HG02610 (cell line): ENCODE measurements around the gene PDCD11.

ENCODE experiments used
- ATAC-seq: cut with Tn5 transposase; IDR thresholded peaks from one replicate; pipeline ENCODE4 v1.9.1; 2021; ENCODE audit warnings: mild to moderate bottlenecking, moderate library complexity; ENCODE audit not compliant: unreplicated experiment

Gene PDCD11

DNA sequence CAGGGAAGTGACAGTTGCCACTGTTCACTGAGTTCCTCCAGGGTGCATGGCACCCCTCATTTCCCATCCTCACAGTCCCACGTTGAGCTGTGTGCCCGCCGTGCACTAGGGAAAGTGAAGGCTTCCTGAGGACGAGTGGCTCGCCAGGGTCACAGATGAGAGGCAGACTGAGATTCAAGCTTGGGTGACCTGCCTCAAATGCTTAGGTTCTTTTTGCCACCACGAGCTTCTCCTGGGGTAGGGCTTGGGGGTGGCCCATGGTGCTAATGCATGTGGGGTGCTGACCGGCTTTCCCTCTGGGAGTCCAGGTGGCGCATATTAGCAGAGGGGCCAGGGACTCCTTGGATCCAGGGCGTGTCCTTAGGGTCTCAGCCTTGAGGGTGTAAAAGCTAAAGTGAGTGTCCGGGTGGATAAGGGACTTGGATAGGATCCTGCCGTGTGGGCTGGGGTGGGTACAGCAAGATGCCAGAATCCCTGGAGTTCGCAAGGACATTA, 53.8 kb downstream of the PDCD11 start:
- ATAC-seq, result no peak

DNA sequence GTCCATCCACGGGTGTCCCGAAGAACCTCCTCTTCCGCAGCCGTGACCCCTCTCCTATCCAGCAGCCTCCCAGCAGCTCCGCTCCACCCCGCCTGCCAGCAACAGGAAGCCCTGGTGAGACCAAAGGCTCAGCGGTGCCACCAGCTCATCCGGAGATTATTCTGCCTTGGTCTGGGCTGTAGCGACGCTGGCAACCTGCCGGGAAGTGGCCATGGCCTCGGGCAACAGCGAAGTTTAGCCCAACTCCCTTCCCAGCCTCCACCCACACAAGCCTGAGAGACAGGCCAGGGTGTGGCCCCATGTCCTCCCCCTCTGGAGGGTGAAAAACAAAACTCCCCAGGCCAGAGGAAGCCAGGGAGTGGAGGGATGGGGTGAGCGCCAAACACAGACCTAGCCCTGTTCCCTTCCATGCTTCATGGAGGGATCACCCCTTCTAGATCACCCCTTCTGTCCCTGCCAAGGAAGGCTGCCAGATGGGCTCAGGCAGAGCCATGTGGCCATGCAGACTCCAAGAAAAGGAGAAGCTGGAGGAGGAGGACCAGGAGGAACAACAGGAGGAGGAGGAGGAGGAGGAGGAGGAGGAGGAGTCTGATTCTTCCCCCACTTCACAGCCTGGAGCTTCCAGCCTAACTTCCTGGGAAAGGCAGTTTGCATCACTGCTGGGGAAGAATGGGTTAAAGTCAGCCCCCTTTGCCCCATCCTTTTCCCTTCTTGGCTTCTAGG, 54.8 kb downstream of the PDCD11 start:
- no peak for ATAC-seq

DNA sequence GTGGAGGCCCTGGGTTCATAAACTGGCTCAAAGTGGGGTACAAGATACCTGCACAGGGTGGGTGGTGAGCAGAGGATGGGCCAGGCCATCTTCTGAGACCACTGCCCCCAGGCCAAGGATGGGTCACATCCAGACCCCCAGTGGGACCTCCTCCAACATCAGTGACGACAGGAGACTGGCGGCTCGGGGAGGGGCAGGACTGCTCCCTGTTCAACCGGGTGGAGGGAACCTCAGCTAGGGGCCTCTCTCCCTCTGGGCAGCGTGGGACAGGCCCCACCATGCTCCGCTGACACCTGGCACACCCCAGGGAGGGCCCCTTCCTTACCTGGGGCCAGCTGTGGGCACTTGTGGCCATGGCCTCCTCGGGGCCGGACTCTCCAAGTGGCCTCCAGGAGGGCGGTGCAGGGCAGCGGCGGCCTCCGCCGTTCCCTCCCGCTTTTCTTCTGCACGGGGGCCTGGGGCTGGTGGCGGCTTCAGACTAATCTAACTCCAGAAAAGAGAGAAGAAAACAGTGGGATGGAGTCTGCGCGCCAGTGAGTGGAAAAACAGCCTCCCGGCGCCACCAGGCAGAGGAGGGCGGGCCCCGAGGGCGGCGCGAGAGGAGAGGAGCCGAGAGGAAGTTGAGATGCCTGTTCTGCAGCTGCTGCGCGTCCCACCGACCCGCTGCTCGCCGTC, 55.5 kb downstream of the PDCD11 start, which contains the start of gene CALHM2:
Gene CALHM2, minus strand, starts transcription at position 540 of the 675 bp plus-strand sequence. CDS start 2,429 bp downstream, outside the sequence.
- peak; percentile 68 for ATAC-seq

DNA sequence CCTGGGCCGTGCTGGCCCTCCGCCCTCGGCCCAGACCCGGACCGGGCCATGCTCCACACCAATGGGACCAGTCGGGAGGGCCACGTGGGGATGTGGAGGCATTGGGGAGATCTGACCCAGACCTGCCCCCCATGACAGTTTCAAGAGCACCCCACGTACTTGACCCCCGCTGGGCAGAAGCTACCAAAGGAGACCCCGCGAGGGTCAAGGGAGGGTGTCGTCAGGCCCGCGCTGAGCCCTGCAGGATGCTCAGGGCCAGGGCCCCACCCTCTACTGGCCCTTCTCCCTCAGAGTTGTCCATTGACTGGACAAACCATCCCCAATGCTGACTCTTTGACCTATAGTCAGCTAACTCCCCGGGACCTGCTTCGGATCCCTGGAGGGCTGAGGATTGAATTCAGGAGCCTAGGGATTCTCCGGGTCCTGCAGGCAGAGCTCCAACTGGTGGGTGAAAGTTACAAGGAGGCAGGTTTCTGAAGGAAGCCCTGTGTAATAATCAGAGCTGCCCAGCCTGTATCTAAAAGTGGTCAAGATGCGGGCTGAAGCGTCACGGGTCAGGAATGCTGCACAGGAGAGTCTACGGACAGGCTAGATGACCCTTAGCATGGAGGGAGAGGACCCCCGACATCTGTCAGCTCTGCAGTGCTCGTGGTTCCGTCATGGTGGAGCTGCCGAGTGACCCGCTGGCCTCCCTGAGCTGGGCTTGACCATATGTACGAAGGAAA, 56.2 kb downstream of the PDCD11 start:
- ATAC-seq, result peak; percentile 4

DNA sequence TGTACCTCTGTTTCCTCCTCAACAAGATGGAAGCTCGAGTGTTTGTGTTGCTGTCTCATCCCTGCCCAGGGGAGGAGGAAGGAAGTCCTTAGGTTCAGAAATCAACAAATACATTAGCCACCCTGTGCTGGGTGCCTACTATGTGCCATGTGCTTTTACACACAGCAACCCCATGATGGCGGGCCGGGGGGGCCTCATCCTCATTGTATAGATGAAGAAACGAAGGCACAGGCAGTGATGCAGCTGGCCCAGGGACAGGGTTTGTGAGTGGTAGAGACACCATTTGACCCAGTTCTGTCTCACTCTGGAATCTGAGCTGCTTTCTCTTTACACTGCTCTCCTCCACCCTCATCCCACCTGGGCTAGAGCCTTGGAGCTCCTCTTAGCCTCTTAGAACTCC, 57.6 kb downstream of the PDCD11 start:
- no peak for ATAC-seq

DNA sequence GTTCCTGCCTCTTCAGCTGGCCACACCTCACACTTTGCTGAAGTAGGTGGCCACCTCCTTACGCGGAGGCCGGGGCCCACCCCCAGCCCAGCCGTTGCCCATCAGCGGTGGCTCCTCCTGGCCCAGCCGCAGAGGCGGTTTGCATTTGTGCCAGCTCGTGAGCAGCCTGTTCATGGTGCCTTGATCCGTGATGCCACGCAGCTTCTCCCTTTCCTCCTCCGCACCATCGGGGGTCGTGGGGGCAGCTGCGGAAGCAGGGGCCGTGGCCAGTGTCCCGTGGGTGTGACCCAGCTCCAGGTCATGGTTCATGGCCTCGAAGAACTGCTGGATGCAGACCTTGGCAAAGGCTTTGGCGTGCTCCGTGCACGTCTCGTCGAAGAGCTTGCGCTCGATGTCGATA, 58.8 kb downstream of the PDCD11 start:
- no peak for ATAC-seq

DNA sequence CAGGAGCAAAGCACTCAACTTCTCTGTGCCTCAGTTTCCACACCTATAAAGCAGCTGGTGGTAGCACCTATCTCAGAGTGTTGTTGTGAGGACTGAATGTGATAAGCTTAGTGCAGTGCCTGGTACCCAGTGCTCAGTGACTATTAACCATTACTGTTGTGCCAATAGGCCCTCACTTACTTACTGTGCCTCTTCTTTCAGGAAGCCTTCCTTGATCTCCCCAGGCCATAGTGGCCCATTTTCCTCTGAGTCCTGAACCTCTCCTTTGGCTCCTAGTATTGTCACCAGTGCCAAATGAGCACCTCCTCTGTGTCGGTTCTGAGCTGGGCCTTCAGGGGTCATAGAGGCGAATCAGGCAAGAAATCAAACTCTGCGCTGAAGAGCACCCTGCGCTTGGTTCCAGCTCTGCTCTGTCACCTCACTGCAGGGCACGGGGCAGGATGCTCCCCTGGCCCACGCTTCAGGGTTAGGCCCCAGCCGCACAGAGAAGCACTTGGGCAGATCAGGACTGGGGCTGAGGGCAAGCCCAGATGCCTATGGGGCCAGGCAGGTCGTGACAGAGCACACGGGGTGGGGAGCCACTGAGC, 59.7 kb downstream of the PDCD11 start:
- ATAC-seq, result no peak

DNA sequence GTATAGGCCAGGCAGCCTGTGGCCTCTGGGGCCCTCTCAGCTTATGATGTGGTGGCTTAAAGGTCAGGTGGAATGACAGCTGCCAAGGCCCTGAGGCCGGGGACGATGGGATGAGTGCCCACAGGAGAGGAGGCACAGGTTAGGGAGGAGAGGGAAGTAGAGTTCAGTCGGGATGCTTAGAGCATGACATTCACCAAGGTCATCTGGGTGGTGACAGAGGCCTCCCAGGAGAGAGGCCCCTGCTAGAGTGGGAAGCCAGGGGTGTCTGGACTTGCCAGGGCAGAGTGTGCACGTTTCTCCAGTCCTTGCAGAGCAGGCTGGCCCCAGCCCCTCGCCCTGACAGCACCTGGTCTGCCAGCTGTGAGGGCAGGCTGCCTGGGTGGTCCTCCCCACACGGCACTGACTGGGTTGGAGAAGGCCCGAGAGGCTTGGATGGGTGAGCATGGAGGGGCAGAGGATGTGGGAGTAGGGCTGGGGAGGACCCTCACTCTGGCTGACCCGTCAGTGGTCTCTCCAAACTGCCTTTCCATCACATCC, 60.8 kb downstream of the PDCD11 start:
- no peak for ATAC-seq

DNA sequence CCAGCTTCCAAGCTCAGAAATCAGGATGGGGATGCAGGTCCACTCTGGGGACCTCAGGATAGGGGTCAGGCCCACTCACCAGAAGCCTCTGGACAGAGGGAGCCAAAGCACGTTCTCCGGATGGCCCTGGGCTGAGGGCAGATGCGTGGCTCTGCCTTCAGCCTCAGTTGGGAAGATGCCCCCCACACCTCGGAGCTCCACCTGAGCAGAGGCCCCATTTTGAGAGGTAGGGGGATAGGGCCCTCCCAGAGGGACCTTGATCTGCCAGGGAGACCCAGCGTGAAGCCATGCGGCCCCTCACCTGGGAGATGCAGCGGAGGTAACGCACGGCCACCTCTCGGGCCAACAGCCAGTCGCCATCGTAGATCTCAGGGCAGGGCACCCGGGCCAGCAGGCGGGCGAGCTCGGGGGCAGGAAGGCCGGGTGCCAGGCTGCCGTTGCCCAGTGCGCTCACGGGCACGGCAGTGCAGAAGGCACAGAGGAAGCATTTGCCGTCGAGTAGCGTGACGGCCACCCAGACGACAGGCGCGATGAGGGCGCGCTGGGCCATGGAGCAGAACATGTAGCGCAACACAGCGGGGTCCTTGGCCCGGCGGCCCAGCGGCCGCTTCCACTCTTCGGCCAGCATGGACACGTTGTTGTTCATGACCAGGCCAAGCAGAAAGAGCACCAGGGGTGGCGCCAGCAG, 61.6 kb downstream of the PDCD11 start:
- no peak for ATAC-seq

DNA sequence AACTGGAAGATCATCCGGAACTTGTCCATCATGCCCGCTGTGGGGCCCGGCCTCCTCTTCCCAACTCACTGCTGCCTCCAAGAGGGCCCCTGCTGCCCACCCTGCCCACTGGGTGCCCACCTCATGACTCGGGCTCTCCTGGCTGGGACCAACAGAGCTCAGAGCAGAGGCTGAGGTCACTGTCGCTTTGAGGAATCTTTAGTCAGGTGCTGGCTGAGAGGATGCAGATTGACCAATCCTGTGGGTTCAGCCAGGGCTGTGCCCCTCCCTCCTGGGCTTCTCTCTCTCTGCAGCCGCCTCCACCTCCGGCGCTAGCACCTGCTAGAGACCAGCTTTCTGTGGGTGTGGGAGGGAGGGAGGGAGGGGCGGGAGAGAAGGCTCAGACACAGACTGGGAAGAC, 62.3 kb downstream of the PDCD11 start, which contains the start of gene CALHM1:
Gene CALHM1, minus strand, starts transcription at position 181 of the 400 bp plus-strand sequence. Its CDS starts 149 bp downstream, at position 32.
- peak; percentile 84 for ATAC-seq

DNA sequence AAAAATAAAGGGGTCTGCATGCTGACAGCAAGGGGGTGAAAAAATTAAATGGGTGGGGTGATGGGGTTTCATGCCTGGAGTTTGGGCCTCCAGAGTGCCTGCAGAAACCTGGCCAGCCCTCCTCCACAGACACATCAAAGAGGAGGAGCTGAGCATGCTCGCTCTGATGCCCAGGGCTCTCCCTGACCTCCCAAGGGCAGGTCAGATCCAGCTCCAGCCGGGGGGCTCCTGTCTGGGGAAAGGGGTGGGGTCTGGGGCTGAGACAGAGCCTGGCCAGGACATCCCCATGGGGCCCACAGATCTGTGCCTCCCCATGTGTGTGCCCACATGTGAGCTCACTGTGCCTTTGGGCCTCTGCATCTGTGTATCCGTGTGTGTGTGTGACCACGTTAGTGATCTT, 63.2 kb downstream of the PDCD11 start:
- ATAC-seq, result no peak

DNA sequence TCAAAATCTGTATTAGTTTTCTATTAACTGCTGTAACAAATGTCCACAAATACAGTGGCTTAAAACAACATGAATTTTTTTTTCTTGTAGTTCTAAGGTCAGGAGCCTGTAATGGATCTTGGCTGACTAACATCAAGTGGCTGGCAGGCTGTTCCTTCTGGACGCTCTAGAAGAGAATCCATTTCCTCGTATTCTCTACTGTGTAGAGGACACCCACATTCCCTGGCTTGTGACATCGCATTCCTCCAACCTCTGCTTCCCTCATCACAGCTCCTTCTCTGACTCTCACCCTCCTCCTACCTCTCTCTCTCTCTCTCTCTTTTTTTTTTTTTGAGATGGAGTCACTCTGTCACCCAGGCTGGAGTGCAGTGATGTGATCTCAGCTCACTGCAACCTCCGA, 67.1 kb downstream of the PDCD11 start:
- ATAC-seq, result no peak

DNA sequence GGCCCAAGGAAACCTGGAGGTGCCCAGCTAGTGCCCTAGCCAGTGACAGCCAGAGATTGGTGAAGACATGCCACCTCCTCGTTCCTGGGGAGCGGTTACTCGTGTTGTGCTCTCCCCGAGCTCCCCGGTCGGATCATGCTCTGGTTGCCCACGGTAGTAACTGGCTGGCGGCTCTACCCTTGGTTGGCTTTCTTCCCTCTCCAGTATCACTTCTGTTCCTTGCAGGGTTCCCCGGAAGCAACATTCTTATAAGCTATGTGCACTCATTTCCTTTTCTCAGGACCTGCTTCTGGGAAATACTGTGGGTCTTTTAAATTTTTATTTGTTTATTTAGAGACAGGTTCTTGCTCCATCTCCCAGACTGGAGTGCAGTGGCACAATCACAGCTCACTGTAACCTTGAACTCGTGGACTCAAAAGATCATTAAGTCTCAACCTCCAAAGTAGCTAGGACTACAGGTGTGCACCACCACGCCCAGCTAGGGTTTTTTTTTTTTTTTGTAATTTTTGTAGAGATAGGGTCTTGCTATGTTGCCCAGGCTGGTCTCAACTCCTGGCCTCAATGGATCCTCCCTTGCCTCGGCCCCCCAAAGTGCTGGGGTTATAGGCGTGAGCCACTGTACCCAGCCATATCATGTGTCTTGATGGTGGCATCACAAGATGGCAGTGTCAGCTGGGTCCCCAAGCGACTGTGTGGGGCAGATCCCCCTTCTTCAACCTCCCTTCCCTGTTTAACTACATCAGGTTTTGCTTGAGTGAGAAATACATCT, 69.2 kb downstream of the PDCD11 start:
- ATAC-seq, result no peak

DNA sequence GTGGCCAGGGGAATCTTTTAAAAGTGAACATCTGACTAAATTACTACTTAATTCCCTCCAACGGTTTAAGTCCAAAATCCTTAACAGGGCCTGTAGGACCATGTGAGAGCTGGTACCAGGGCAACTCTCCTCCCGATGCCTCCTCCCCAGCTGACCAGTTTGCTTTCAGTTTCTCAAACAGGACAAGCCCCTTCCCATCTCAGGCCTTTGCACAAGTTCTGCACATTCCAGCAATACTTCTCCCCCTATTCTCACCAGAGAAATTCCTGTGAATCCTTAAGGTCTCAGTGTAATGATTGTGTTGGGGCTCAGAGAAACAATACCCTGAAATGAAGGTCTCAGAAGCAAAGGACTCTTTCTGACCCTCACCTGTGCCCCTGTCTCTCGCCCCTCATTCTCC, 70.3 kb downstream of the PDCD11 start:
- ATAC-seq, result no peak

DNA sequence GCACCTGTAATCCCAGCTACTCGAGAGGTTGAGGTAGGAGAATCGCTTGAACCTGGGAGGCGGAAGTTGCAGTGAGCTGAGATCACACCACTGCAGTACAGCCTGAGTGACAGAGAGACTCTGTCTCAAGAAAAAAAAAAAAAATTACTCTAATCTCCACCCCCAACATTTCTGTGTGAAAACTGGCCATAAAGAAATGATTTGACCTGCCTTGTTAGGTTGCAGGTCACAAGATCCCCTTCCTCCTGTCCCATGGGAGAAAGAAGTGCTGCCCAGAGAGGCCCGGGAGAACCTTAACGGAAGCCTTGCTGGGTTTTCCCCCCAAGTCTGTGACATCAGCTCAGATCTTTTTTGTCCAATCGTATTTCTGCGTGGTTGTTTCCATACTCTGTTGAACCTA, 71.0 kb downstream of the PDCD11 start:
- ATAC-seq, result peak; percentile 34

DNA sequence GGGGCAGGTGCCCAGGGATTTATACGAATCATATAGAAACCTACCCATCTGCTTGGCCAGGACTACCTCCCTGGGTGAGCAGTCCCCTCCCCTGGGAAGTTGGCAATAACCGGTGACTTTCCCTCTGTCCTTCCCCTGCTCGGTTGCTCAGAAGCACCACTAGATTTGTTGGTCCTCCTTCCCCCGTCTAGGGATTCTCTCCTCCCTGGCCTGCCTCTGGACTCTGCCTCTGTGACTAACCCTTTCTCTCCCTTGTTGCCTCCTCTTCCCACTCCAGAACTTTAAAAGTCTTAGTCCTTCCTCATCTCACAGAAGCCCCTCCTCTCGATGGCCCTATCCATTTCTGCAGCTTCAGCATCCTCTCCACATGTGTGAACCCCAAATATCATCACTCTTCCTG, 72.8 kb downstream of the PDCD11 start:
- ATAC-seq, result no peak

DNA sequence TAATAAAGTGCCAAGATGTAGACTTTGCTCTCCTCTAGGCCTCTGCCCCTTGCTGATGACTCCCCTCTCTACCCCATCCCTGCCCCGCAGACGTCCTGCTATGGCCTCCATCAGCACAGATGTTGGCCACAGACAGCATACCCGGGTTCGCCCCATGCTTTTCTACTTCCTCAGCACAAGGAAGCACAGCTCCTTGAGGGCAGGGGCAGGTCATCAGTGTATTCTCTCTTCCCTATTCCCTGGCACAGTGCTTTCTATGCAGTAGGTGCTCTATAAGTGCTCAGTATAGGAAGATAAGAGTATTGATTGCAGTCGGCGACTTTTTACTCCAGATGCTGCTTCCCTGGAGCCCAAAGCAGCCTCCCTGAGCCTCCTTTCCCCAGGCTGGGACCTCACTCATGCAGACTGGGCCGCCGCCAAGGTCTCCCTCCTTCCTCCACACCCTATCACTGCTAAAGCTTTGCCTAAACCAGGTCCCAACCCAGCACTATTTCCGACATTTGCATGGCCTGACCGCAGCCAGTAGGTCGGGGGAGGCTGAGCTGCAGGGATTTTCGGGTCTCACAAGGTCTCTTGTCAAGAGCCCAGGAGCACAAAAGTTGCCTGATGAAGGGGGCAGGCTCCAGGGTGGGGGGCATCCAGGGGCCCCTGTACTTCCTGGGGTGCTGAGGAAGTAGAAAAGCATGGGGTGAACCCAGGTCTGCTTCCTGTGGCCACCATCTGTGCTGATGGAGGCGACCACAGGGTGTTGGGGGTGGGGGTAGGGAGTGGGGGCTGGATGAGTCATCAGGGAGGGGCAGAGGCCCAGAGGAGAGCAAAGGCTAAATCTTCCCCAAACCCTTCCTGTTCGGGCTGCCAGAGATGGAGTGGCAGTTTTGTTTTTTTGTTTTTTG, 74.6 kb downstream of the PDCD11 start:
- peak; percentile 65 for ATAC-seq

DNA sequence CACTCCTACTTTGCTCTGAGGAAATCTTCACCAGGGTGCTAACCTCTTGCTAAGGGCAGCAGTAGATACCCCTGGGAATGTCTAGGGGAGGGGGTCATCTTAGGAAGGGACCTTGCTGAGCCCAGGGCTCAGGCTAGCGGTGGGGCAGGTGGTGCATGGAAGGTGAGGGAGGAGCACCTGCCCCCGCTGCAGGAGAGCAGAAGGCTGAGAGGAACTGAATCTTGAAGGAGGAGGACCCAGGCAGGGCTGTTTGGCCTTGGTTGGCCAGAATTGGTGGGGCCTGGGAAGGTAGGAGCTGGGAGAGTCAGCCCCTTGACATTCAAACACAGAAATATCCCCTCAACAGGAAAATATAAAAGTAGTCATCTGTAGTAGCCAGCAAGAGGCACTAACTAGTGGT, 75.6 kb downstream of the PDCD11 start:
- ATAC-seq, result peak; percentile 32

DNA sequence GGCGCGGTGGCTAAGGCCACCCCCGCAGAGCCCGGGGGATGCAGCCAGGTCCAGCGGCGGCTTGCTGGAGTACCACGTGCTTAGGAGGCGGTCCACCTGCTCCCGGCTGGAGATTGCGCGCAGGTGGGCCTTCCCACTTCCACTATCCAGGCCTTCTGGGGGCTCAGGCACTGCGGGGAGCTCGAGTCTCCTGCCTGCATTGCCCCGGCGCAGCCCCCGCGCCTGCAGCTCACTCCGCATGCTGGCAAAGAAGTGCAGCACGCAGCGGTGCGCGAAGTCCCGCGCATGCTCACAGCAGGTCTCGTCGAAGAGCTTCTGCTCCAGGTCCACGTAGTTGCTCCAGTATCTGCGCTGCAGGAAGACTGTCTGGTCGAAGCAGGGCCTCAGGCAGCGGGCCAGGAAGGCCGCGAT, 76.8 kb downstream of the PDCD11 start:
- no peak for ATAC-seq
